Large intestine (tissue), 3 donors: ENCODE measurements around the gene ELMO1. TPM values are rescaled to one million over a fixed set of nuclear protein-coding genes. Genes with fewer than 3 reads are reported as not detected.

Experiments
- DNase-seq, 2 donors: peaks; one replicate each; pipeline versions ENCODE4 v3.0.0 to v3.0.0-alpha.2; 2013
- H3K27ac ChIP-seq: one replicate; pipeline ENCODE4 v1.5.1; 2013; ENCODE audit warnings: low read length
- H3K27me3 ChIP-seq: 2 replicates; pipeline ENCODE4 v1.6.1; 2013; ENCODE audit warnings: low read length; ENCODE audit not compliant: control insufficient read depth, insufficient read depth
- H3K36me3 ChIP-seq: 2 replicates; pipeline ENCODE4 v1.6.1; 2013; ENCODE audit warnings: low read length; ENCODE audit not compliant: control insufficient read depth, insufficient read depth
- H3K4me1 ChIP-seq: one replicate; pipeline ENCODE4 v1.6.1; 2013; ENCODE audit warnings: low read length; ENCODE audit not compliant: control insufficient read depth, insufficient read depth
- H3K4me3 ChIP-seq: one replicate; pipeline ENCODE4 v1.5.1; 2013; ENCODE audit warnings: low read length
- H3K9me3 ChIP-seq: one replicate; pipeline ENCODE4 v1.6.1; 2013; ENCODE audit warnings: mild to moderate bottlenecking, low read depth, low read length, moderate library complexity; ENCODE audit not compliant: control insufficient read depth
- WGBS: methylation state at CpG from one replicate; pipeline ENCODE4 v1.1.5; 2013; ENCODE audit warnings: low lambda C conversion rate; ENCODE audit not compliant: insufficient coverage; 5-methylcytosine and 5-hydroxymethylcytosine counted together
- polyA plus RNA-seq: library from polyadenylated mRNA; unstranded; fragments of 120-200 nt; gene quantifications from one replicate; pipeline ENCODE4 v1.2.1, GENCODE V29; 2013

The ELMO1 gene
- polyA plus RNA-seq, 1 donor: 9.5 TPM

DNA sequence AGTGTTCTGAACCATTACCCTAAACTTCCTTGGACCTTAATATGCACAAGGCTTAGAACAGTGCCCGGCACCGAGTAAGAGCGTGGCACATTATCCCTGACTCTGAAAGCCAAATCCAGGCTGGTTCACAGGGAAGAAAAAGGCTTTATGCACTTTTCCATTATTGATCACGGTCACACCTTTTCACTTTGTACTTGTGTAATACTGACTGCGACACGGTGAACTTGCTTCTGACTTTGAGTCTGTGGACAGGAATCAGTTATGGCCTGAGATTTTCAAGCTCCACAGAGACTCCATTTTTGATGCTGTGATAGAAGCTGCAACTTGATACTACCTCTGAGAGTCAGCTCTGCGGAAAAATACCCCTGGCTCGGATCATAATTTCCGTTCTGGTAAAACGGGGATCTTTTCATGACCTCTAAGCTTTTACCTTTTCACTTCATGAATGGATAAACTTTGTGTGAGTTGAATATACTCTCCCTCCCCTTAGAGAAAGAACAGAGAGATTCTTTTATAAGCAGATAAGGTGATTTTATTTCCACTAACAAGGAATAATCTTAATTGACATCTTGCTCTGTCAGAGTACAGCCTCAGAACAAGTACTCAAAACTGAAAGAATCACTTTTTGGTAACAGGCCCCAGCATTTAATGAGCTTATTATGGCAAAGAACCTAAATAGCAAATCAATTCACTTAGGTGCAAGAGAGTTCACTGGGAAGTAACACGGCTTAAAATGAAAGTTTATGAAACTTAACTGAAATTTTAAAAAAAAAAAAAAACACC, 88.8 kb downstream of the ELMO1 start:
- H3K27me3 ChIP-seq: no peaks in the 10 kb centered on the region
- no peak for DNase-seq
- no peaks in the 10 kb centered on the region for H3K36me3 ChIP-seq
- WGBS: 82% methylated on average over 5 of the region's 11 CpGs
- no peaks in the 10 kb centered on the region for H3K4me1 ChIP-seq
- H3K4me3 ChIP-seq: no peak overlapping the region
- H3K27ac ChIP-seq: no peak overlapping the region
- H3K9me3 ChIP-seq: no peaks in the 10 kb centered on the region

DNA sequence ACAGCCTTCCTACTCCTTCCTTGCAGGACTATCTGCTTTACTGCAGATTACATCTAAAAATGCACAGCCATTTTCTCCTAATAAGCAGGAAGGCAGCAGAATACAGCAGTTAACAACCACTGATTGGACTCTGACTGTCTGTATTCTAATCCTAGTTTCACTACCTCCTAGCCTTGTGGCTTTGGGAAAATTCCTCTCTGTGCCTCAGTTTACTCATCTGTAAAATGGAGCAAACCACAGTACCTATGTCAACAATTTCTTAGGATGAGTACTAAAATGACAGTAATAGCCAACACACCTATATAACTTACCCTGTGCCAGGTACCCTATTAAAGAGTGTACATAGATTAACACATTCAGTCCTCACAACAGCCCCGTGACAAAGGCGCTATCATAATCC, 89.5 kb downstream of the ELMO1 start:
- Histone ChIP-seq H3K4me3 (no peak overlapping the region), H3K4me1 (no peaks in the 10 kb centered on the region), H3K36me3 (no peaks in the 10 kb centered on the region), H3K27ac (no peak overlapping the region), H3K9me3 (no peaks in the 10 kb centered on the region), H3K27me3 (no peaks in the 10 kb centered on the region)
- no peak for DNase-seq
- WGBS: no CpG with 5 or more reads among the region's 2 CpGs

DNA sequence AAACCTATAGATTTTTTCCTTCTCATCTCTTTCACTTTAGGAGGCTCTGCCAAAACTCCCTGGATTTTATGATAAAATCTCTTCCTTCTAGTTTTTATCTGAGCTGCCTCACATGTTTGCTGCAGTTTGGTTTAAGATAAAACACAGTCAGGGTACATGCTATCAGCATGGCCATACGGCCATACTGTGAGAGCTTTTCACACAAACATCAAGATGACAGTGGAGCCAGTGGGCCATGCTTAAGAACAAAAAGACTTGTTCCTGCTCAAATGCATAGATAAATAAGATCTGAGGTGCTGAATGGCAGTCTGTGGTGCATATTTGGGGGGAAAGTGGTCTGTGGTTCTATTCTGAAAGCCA, 91.0 kb downstream of the ELMO1 start:
- H3K4me3 ChIP-seq: no peak overlapping the region
- no peaks in the 10 kb centered on the region for H3K9me3 ChIP-seq
- H3K27me3 ChIP-seq: no peaks in the 10 kb centered on the region
- no CpG with 5 or more reads among the region's 1 CpG for WGBS
- H3K27ac ChIP-seq: no peak overlapping the region
- no peaks in the 10 kb centered on the region for H3K36me3 ChIP-seq
- H3K4me1 ChIP-seq: no peaks in the 10 kb centered on the region
- no peak for DNase-seq

DNA sequence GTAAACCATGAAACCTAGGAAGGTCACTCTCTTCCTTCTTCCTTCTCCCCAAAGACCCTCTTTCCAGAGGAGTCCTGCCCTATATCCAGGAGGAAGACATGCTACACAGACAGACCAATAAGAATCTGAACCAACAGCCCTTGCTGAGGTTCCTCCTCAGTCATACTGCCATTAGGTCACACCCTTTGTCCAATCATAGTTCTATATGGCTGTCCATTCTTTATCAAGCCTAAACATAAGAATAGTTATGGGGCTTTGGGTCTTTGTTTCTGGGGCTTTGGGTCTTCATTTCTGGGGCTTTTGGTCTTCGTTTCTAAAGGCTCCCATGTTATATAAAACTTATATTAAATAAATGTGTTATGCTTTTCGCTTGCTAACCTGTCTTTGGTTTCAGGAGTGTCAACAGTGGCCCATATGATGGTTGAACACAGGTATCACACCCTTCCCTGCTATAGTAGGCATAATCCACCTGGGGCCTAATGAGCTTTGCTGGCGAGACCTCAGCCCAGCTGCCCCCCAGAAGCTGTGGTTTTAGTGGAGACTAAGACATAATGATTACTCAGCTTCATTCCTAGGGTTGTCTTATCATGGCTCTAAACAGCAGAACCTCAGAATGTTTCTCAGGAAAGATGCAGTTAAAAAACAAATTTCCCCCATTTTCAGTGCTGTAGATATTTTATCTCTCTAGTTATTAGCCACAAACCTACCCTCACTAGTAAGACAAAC, 91.6 kb downstream of the ELMO1 start:
- Histone ChIP-seq H3K27me3 (no peaks in the 10 kb centered on the region), H3K36me3 (no peaks in the 10 kb centered on the region), H3K4me1 (no peaks in the 10 kb centered on the region), H3K4me3 (no peak overlapping the region), H3K9me3 (no peaks in the 10 kb centered on the region), H3K27ac (no peak overlapping the region)
- WGBS: no CpG with 5 or more reads among the region's 3 CpGs
- DNase-seq: no peak

DNA sequence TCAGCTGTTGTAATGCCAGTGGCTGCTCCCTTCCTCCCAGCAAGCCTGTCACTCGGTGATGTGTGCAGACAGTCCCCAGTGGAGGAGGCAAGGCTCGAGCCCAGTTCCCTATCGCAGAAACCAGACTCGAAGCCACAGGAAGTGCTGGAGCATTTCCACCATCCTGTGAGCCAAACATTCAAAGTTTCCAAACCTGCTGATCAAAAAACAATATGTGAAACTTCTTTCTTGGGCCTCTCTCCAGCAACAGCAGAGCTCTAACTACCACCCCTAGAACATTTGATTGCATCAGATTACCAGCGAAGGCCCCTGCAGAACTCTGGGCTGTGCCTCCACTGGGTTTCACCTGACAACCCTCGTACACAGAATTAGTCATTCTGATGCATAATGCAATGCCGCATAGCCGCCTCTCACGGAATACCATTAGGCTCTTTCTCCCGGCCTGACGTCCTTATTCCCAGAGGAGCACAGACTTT, 94.0 kb downstream of the ELMO1 start:
- no CpG with 5 or more reads among the region's 11 CpGs for WGBS
- Histone ChIP-seq H3K4me1 (no peaks in the 10 kb centered on the region), H3K9me3 (no peaks in the 10 kb centered on the region), H3K27ac (no peak overlapping the region), H3K36me3 (no peaks in the 10 kb centered on the region), H3K4me3 (no peak overlapping the region), H3K27me3 (no peaks in the 10 kb centered on the region)
- DNase-seq: no peak

DNA sequence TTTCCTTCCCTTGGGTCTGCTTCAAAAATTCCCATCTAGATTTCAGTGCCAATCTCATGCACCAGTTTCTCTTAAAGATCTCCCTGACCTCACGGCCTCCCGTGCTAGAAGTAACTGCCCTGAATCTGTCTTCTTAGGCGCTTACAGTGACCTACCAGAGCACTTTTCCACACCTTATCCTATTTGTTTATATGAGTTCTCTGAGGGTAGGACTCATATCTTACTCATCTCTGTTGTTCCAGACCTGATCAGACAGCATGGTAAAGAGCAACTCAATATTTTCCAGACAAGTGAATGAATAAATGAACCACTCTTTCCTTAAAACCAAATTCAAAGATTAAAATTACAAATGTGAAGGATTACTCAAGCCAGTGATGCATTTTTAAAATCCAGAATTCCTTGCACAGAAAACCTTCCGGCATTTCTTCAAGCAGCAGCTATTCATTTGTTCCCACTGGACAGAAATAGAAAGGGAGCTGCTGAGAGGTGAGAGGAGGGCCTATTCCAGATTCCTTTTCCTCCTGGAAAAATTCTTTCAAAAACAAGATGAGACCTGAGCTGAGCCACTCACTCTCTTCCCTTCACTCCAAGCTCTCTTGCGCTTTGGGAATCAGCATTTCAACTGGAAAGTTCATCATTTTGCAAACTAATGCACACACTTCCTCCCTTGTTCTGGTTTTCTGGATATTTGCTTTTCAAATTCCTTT, 94.6 kb downstream of the ELMO1 start:
- Histone ChIP-seq H3K27me3 (no peaks in the 10 kb centered on the region), H3K4me3 (no peak overlapping the region), H3K4me1 (no peaks in the 10 kb centered on the region), H3K9me3 (no peaks in the 10 kb centered on the region), H3K27ac (no peak overlapping the region), H3K36me3 (no peaks in the 10 kb centered on the region)
- no CpG with 5 or more reads among the region's 5 CpGs for WGBS
- DNase-seq: no peak

DNA sequence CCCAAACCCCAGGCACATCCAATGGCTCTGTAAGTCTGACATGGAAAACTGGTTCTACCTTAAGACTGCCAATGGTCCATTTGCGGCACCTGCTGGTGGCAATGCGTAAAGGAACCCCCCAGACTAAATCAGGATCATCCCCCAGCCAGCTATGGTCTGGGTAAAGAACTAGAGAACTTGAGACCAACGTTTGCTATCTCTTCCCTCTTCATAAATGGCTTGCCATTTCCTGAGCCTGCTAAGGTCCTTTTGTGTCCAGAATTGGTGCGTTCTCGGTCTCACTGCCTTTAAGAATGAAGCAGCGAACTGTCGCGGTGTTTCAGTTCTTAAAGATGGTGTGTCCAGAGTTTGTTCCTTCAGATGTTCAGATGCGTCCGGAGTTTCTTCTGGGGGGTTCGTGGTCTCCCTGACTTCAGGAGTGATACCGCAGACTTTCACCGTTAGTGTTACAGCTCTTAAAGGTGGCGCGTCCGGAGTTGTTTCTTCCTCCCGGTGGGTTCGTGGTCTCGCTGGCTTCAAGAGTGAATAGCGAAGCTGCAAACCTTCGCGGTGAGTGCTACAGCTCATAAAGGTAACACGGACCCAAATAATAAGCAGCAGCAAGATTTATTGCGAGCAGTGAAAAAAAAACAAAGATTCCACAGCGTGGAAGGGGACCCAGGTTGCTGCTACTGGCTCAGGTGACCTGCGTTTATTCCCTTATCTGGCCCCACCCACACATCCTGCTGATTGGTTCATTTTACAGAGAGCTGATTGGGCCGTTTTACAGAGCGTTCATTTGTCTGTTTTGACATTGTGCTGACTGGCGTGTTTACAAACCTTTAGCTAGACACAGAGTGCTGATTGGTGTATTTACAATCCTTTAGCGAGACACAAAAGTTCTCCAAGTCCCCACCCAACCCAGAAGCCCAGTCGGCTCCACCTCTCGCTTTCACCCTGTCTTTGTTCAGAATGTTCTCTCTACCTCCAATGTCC, 95.4 kb downstream of the ELMO1 start:
- H3K4me1 ChIP-seq: no peaks in the 10 kb centered on the region
- no peak for DNase-seq

DNA sequence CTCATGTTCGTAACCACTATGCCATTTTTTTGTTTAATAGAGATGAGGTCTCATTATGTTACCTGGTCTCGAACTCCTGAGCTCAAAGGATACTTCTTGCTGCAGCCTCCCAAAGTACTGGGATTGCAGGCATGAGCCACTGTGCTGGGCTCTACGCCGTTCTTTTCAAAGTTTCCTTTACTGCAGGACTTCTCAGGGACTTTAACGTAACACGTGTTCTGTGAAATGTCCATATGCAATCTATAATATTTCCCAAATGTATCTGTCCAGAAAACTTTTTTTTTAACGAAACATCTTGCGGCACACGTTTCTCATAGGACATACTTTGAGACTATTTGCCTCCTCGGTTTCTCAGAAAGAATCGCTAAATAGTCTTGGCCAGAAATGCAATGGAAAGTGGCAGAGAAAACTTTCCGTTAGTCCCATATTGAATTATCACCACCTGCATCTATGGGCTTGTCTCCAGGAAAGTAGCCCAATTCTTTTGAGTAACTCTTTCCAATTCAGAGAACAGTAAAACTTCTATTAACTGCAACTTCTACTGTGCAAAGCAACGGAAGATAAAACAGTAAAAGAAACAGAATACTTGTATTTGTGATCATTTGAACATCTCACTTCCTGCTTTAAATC, 96.3 kb downstream of the ELMO1 start:
- no peak overlapping the region for H3K27ac ChIP-seq
- H3K4me3 ChIP-seq: no peak overlapping the region
- H3K9me3 ChIP-seq: no peaks in the 10 kb centered on the region
- H3K27me3 ChIP-seq: no peaks in the 10 kb centered on the region
- 94% methylated on average over 9 of the region's 13 CpGs for whole genome bisulfite sequencing
- no peak for DNase-seq
- no peaks in the 10 kb centered on the region for H3K4me1 ChIP-seq
- H3K36me3 ChIP-seq: no peaks in the 10 kb centered on the region

More for the DNA sequence above, 95.4 kb downstream of the ELMO1 start:
- no peak overlapping the region for H3K27ac ChIP-seq
- no peaks in the 10 kb centered on the region for H3K27me3 ChIP-seq
- 100% methylated on average over 4 of the region's 32 CpGs for WGBS
- H3K4me3 ChIP-seq: no peak overlapping the region
- H3K36me3 ChIP-seq: no peaks in the 10 kb centered on the region
- no peaks in the 10 kb centered on the region for H3K9me3 ChIP-seq

DNA sequence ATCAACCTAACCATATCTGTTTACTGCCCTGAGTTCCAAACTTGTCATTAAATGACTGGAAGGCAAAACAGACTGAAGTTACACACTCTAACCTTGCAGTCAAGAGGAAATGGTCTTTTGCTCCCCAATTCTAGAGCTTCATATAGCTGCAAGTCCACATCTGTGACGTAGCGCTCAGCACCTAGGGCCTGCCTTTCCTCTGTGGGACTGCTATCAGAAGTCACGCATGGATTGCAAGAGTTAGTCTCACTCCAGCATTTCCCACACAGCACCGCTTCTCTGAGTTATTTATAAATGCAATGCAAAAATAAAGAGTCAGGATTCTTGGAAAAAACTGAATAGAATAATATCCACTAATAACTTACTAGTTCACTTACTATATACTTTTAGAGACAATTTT, 96.9 kb downstream of the ELMO1 start:
- Histone ChIP-seq H3K27me3 (no peaks in the 10 kb centered on the region), H3K27ac (no peak overlapping the region), H3K9me3 (no peaks in the 10 kb centered on the region), H3K4me1 (no peaks in the 10 kb centered on the region), H3K36me3 (no peaks in the 10 kb centered on the region), H3K4me3 (no peak overlapping the region)
- no CpG with 5 or more reads among the region's 4 CpGs for WGBS
- no peak for DNase-seq
